K562 (cell line): ENCODE results near the gene RIT2. TPM values are rescaled to one million over a fixed set of nuclear protein-coding genes. Genes with fewer than 3 reads are reported as not detected.

Experiments
- ATAC-seq: fragments of 200-7000 bp; cut with Tn5 transposase; 3 replicates; pipeline ENCODE4 v1.9.1; 2020; ENCODE audit warnings: moderate library complexity
- BruUV-seq: library from RNA; stranded (reverse); fragments of 400-500 nt; replicated peaks from 2 replicates; lab custom pipeline; 2021; lab: Mats Ljungman, UMichigan
- CTCF ChIA-PET: fragments of 300-600 bp; formaldehyde crosslinking; extraction: SDS; loops from one replicate; lab custom pipeline; 2021; ENCODE audit warnings: low intra/inter-chr PET ratio; lab: Yijun Ruan, JAX
- POLR2A ChIA-PET: fragments of 300-600, 350-650 bp; sonication (Branson Sonifier 250); formaldehyde crosslinking; extraction: SDS; loops from one replicate; lab custom pipeline; 2021; ENCODE audit warnings: antibody characterized with exemption, inconsistent platforms; lab: Yijun Ruan, JAX
- DNase-seq, 4 experiments: peaks; one replicate each; pipeline versions ENCODE4 v3.0.0 to v3.0.0-alpha.2; 2011 to 2018; ENCODE audit warnings: low spot score in 3 of 4, mixed read lengths in 3 of 4; ENCODE audit errors: extremely low read depth in 1 of 4
- FAIRE-seq: peaks from 2 replicates; lab custom pipeline; 2011; peaks lifted over from hg19 to GRCh38; lab: Jason Lieb, UNC
- H2AFZ ChIP-seq: 2 replicates; pipeline ENCODE4 v1.6.0; 2011; ENCODE audit warnings: low read depth, low read length, control low read depth, inconsistent platforms
- H3K27ac ChIP-seq: fragments of 200-600 bp; 3 replicates; pipeline ENCODE4 v1.8.0; 2011; ENCODE audit warnings: low read depth, mild to moderate bottlenecking, control low read depth, inconsistent platforms, low read length, moderate library complexity, mixed read lengths; ENCODE audit errors: extremely low read depth
- H3K27me3 ChIP-seq, 2 experiments: fragments of 300-600 bp in 1 of 2; 2 replicates in 1 of 2; 3 replicates in 1 of 2; pipeline versions ENCODE4 v1.6.0 to v1.8.0; 2011; ENCODE audit warnings: inconsistent platforms in 2 of 2, low read length in 2 of 2, mild to moderate bottlenecking in 1 of 2, mixed read lengths in 1 of 2, moderate library complexity in 1 of 2; ENCODE audit not compliant: control insufficient read depth in 2 of 2, insufficient read depth in 2 of 2
- H3K36me3 ChIP-seq: fragments of 300-600 bp; 3 replicates; pipeline ENCODE4 v1.8.0; 2011; ENCODE audit warnings: mild to moderate bottlenecking, low read length, inconsistent platforms; ENCODE audit not compliant: control insufficient read depth, insufficient read depth
- H3K4me1 ChIP-seq, 2 experiments: fragments of 200-600 bp in 1 of 2; replicated peaks in 1 of 2; 2 replicates in 1 of 2; 3 replicates in 1 of 2; pipeline versions ENCODE4 v1.5.1 to v1.8.0; 2011; ENCODE audit warnings: inconsistent platforms in 2 of 2, low read length in 2 of 2, mild to moderate bottlenecking in 1 of 2, mixed read lengths in 1 of 2, moderate library complexity in 1 of 2; ENCODE audit not compliant: control insufficient read depth in 2 of 2, insufficient read depth in 2 of 2
- H3K4me2 ChIP-seq: 2 replicates; pipeline ENCODE4 v1.6.1; 2011; ENCODE audit warnings: low read length, control low read depth, inconsistent platforms, mixed read lengths; ENCODE audit not compliant: insufficient read depth
- H3K4me3 ChIP-seq: fragments of 200-600 bp; sonication (generic), shearing (Covaris generic); 2 replicates; pipeline ENCODE4 v1.5.1; 2016; ENCODE audit warnings: control low read depth, inconsistent platforms
- H3K79me2 ChIP-seq: fragments of 200-600 bp; 3 replicates; pipeline ENCODE4 v1.8.0; 2011; ENCODE audit warnings: low read length, inconsistent platforms; ENCODE audit not compliant: control insufficient read depth, insufficient read depth
- H3K9ac ChIP-seq, 2 experiments: 2 replicates each; pipeline versions ENCODE4 v1.6.0 to v1.6.1; 2011; ENCODE audit warnings: low read depth in 2 of 2, low read length in 2 of 2, control low read depth in 1 of 2, inconsistent platforms in 1 of 2, mild to moderate bottlenecking in 1 of 2, mixed read lengths in 1 of 2; ENCODE audit not compliant: insufficient read depth in 1 of 2
- H3K9me1 ChIP-seq: one replicate; pipeline ENCODE4 v1.6.0; 2011; ENCODE audit warnings: inconsistent platforms, mild to moderate bottlenecking, low read length, moderate library complexity; ENCODE audit not compliant: control insufficient read depth, insufficient read depth
- H3K9me3 ChIP-seq: replicated peaks from 2 replicates; pipeline ENCODE4 v1.5.1; 2011; ENCODE audit warnings: low read depth, low read length, inconsistent platforms; ENCODE audit not compliant: control insufficient read depth, insufficient read depth
- H4K20me1 ChIP-seq: replicated peaks from 2 replicates; pipeline ENCODE4 v1.6.1; 2011; ENCODE audit warnings: low read length, inconsistent platforms, mixed read lengths; ENCODE audit not compliant: control insufficient read depth, insufficient read depth
- HDAC6 ChIP-seq: IDR thresholded peaks from 2 replicates; pipeline ENCODE4 v1.6.1; 2012; ENCODE audit warnings: low read depth, mild to moderate bottlenecking, control low read depth, inconsistent platforms, low read length, moderate library complexity
- KLF6 ChIP-seq: fragments of 250-450 bp; sonication (Bioruptor Pico); IDR thresholded peaks from 2 replicates; pipeline ENCODE4 v1.4.0; 2020; ENCODE audit warnings: mild to moderate bottlenecking, moderate library complexity, borderline replicate concordance
- MECOM ChIP-seq: fragments of 250-450 bp; sonication (Bioruptor Pico); IDR thresholded peaks from 2 replicates; pipeline ENCODE4 v1.8.0; 2022; ENCODE audit warnings: inconsistent platforms
- NCOR1 ChIP-seq: fragments of 450-650 bp; IDR thresholded peaks from 2 replicates; pipeline ENCODE4 v1.6.1; 2016; ENCODE audit warnings: mild to moderate bottlenecking, moderate library complexity
- WGBS: fragments of 100-300 bp; shearing (Covaris generic); methylation state at CpG from one replicate; pipeline ENCODE4 v1.1.6; 2016; ENCODE audit warnings: low coverage, mixed read lengths; ENCODE audit not compliant: insufficient coverage; ENCODE audit errors: missing lambda C conversion rate; 5-methylcytosine and 5-hydroxymethylcytosine counted together
- in situ Hi-C: fragments of 300-500 bp; cut with MboI; formaldehyde crosslinking; loops from 4 replicates; pipeline ENCODE4 v1.15.0; 2018; ENCODE audit warnings: inconsistent platforms, mixed read lengths
- intact Hi-C: fragments of 100-400 bp; cut with micrococcal nuclease; formaldehyde crosslinking; loops from 2 replicates; pipeline ENCODE4 v1.14.2; 2022
- polyA plus RNA-seq, 8 experiments: library from polyadenylated mRNA; depleted of rRNA in 4 of 8; stranded (reverse) in 5 of 8; unstranded in 3 of 8; fragments of >200 nt; fragmentation: Nextera tagmentation in 2 of 8; fragmentation: Illumina TruSeq in 1 of 8; extraction: Ambion mirVana in 2 of 8; extraction: Trizol in 1 of 8; gene quantifications; 2 replicates each; pipeline versions ENCODE4 v1.2.1 to v1.2.3, GENCODE V29; 2011 to 2014; ENCODE audit warnings: inconsistent platforms in 1 of 8, missing spikeins in 1 of 8
- total RNA-seq, 7 experiments: library from RNA; depleted of rRNA in 6 of 7; stranded (reverse); fragments of >200 nt in 6 of 7; fragmentation: Illumina TruSeq in 2 of 7; extraction: Trizol in 2 of 7; gene quantifications; 2 replicates each; pipeline versions ENCODE4 v1.2.1 to v1.2.3, GENCODE V29; 2011 to 2021; ENCODE audit warnings: low replicate concordance in 1 of 7
- TF ChIP-seq, protein P1 (sequence below): fragments of 450-650 bp; IDR thresholded peaks from 2 replicates; pipeline ENCODE4 v1.6.1; 2017; ENCODE audit warnings: antibody characterized with exemption

RIT2 gene
- total and polyA plus RNA-seq, 9 of the 15 experiments (the other 6 are each of a cell fraction or from before 2014, with no cell fraction given) = not detected

GRCh38 chr18:42921226-42921737 lies 194.2 kb downstream of the RIT2 start:
- Histone ChIP-seq H3K4me1 (no peaks in the 10 kb centered on the region), H3K9ac (no peak overlapping the region), H3K79me2 (no peaks in the 10 kb centered on the region), H3K4me2 (no peak overlapping the region), H3K9me1 (no peaks in the 10 kb centered on the region), H3K27ac (no peak overlapping the region), H3K36me3 (no peaks in the 10 kb centered on the region)
- WGBS = 0% methylated on average over 1 of the region's 1 CpG
- DNase-seq = no peak
- POLR2A ChIA-PET = no interaction called here
- in situ Hi-C loops = no loop called here
- BruUV-seq = no TSS peak
- TF ChIP-seq, protein P1, sequence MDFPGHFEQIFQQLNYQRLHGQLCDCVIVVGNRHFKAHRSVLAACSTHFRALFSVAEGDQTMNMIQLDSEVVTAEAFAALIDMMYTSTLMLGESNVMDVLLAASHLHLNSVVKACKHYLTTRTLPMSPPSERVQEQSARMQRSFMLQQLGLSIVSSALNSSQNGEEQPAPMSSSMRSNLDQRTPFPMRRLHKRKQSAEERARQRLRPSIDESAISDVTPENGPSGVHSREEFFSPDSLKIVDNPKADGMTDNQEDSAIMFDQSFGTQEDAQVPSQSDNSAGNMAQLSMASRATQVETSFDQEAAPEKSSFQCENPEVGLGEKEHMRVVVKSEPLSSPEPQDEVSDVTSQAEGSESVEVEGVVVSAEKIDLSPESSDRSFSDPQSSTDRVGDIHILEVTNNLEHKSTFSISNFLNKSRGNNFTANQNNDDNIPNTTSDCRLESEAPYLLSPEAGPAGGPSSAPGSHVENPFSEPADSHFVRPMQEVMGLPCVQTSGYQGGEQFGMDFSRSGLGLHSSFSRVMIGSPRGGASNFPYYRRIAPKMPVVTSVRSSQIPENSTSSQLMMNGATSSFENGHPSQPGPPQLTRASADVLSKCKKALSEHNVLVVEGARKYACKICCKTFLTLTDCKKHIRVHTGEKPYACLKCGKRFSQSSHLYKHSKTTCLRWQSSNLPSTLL = no peak
- TF ChIP-seq KLF6 (CRISPR knock-in tag) = no peak
- TF ChIP-seq HDAC6 = no peak
- TF ChIP-seq MECOM (CRISPR knock-in tag) = no peak
- TF ChIP-seq NCOR1 = no peak
- TF ChIP-seq, all 486 proteins: peak for 0
- CTCF ChIA-PET = no interaction called here
- ATAC-seq = no peak
- intact Hi-C loops = no loop called here
- no peak overlapping the region for H3K4me3 ChIP-seq
- FAIRE-seq = no peak
- H2AFZ ChIP-seq = no peak overlapping the region
- H4K20me1 ChIP-seq = no peaks in the 10 kb centered on the region
- H3K27me3 ChIP-seq = no peaks in the 10 kb centered on the region
- H3K9me3 ChIP-seq = no peaks in the 10 kb centered on the region
